ENCODE results near the gene PCDHGC5.

PCDHGC5 gene

DNA sequence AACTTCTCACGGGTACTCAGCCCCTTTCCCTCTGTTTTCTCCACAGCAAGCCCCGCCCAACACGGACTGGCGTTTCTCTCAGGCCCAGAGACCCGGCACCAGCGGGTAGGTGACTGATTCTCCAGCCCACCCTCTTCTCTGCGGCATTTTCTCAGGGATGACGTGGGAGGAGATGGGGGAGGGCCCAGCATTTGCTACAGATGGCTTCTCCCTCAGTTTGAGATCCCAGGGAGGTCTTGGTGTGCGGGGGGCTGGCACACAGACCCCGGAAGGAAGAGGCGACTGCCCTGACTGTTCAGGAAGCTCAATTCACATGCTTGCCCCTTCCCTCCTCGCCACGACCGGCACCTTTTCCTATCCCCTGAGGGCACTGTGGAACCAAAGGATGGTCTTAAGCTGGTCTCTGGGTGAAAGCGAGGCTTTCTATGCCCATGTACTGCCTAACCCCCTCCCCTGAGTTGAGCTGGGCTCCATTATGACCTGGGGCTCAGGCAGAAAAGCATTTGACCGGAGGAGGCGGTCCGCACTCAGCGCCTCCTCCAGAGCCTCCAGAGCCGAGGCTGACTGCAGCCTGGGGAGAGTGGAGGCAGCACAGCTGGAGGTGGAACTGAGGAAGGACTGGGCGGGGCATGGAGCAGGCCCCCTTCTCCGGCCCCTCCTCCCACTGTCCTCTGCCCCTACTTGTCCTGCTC lies 6.0 kb downstream of the PCDHGC5 start:
- Histone ChIP-seq H4K8ac (ENCODE audit: low read depth, low read length) (peak overlapping the region; percentile 32), H3K27me3 (ENCODE audit: insufficient read depth, low read length) (peaks cover 9% of the 10 kb centered on the region), H2BK5ac (ENCODE audit: low read depth, low read length, poor library complexity) (no peak overlapping the region), H3K79me1 (ENCODE audit: low read length) (peaks cover 4% of the 10 kb centered on the region), H2BK120ac (ENCODE audit: insufficient read depth, low read length, poor library complexity) (no peak overlapping the region), H3K36me3 (ENCODE audit: control insufficient read depth in 1 of 2, insufficient read depth in 2 of 2, low read length in 2 of 2) (peaks cover 40 to 45% of the 10 kb centered on the region in 2 experiments), H3K4me1 (ENCODE audit: control insufficient read depth in 1 of 2, insufficient read depth in 2 of 2, low read length in 2 of 2) (peaks cover 11 to 24% of the 10 kb centered on the region in 2 experiments), H3K23ac (ENCODE audit: low read length) (no peak overlapping the region), H2BK12ac (ENCODE audit: low read length) (peak overlapping the region; percentile 10), H3K4me3 (ENCODE audit: low read depth, low read length) (no peak overlapping the region), H2AK5ac (ENCODE audit: low read length) (peak overlapping the region; percentile 37), H3K4ac (ENCODE audit: low read depth, low read length) (no peak overlapping the region), H2AFZ (ENCODE audit: insufficient read depth, low read length, poor library complexity) (no peak overlapping the region), H3K9ac (ENCODE audit: low read length) (no peak overlapping the region), H3K79me2 (ENCODE audit: control insufficient read depth, insufficient read depth, low read length, poor library complexity) (no peaks in the 10 kb centered on the region), H3K27ac (ENCODE audit: low read depth, low read length) (no peak overlapping the region), H3K9me3 (ENCODE audit: insufficient read depth, low read depth, low read length) (peaks cover 4% of the 10 kb centered on the region), H3K4me2 (ENCODE audit: low read length) (no peak overlapping the region), H3K18ac (ENCODE audit: low read length) (peak overlapping the region; percentile 54), H4K12ac (ENCODE audit: low read depth, low read length) (no peak overlapping the region), H4K91ac (ENCODE audit: low read depth, low read length) (peak overlapping the region; percentile 25), H3K14ac (ENCODE audit: low read length) (peak overlapping the region; percentile 11)
- no CpG with 5 or more reads among the region's 22 CpGs for WGBS (ENCODE audit: extremely low coverage, insufficient coverage, insufficient read length)
- DNase-seq, result no peak

DNA sequence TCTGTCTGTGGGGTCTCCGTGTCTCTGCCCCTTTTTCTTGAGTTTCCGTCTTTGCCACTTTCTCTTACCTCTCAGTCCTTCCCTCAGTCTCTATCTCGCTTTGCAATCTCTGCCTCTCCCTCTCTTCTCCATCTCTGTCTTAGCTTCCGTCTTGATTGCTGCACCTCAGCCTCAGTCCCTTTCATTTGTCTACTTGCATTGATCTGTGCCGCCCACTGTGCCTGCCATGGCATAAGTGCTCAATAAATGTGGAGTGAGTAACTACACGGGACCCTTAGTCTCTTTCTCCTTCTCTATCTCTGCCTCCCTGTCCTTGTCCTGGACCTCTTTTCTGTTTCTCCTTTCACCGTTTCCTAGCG lies 6.6 kb downstream of the PCDHGC5 start:
- Histone ChIP-seq H3K14ac (ENCODE audit: low read length) (no peak overlapping the region), H3K4me3 (ENCODE audit: low read depth, low read length) (no peak overlapping the region), H3K9me3 (ENCODE audit: insufficient read depth, low read depth, low read length) (peaks cover 2% of the 10 kb centered on the region), H3K23ac (ENCODE audit: low read length) (no peak overlapping the region), H4K8ac (ENCODE audit: low read depth, low read length) (peak overlapping the region; percentile 32), H3K18ac (ENCODE audit: low read length) (peak overlapping the region; percentile 23), H3K4ac (ENCODE audit: low read depth, low read length) (no peak overlapping the region), H3K79me1 (ENCODE audit: low read length) (peaks cover 4% of the 10 kb centered on the region), H3K36me3 (ENCODE audit: control insufficient read depth in 1 of 2, insufficient read depth in 2 of 2, low read length in 2 of 2) (peaks cover 35 to 40% of the 10 kb centered on the region in 2 experiments), H2BK5ac (ENCODE audit: low read depth, low read length, poor library complexity) (no peak overlapping the region), H4K91ac (ENCODE audit: low read depth, low read length) (peak overlapping the region; percentile 25), H4K12ac (ENCODE audit: low read depth, low read length) (no peak overlapping the region), H2BK12ac (ENCODE audit: low read length) (peak overlapping the region; percentile 10), H3K4me2 (ENCODE audit: low read length) (no peak overlapping the region), H2BK120ac (ENCODE audit: insufficient read depth, low read length, poor library complexity) (no peak overlapping the region), H2AK5ac (ENCODE audit: low read length) (no peak overlapping the region), H3K27ac (ENCODE audit: low read depth, low read length) (no peak overlapping the region), H3K79me2 (ENCODE audit: control insufficient read depth, insufficient read depth, low read length, poor library complexity) (no peaks in the 10 kb centered on the region), H3K9ac (ENCODE audit: low read length) (no peak overlapping the region), H2AFZ (ENCODE audit: insufficient read depth, low read length, poor library complexity) (no peak overlapping the region), H3K27me3 (ENCODE audit: insufficient read depth, low read length) (peaks cover 9% of the 10 kb centered on the region), H3K4me1 (ENCODE audit: control insufficient read depth in 1 of 2, insufficient read depth in 2 of 2, low read length in 2 of 2) (peaks cover 11 to 24% of the 10 kb centered on the region in 2 experiments)
- no peak for DNase-seq
- no CpG with 5 or more reads among the region's 8 CpGs for WGBS (ENCODE audit: extremely low coverage, insufficient coverage, insufficient read length)

DNA sequence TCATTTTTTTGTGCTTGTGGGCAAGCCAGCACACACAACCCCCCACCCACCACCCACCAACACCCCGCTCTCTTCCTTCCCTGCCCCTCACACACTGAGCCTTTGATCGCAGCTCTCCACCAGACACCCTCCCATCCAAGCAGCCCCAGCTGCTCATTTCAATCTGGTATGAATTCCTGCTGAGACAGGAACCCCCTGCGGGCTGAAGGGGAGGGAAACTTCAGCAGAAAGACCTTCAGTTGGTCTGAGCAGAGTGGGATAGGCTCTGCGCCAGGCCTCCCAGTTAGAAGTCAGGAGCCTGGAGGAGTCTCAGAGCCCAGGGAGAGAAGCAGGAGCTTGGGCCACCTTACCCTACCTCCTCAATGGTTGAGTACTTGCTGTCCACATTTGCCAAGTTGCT lies 7.2 kb downstream of the PCDHGC5 start:
- Histone ChIP-seq H3K27ac (ENCODE audit: low read depth, low read length) (peak overlapping the region; percentile 9), H3K9ac (ENCODE audit: low read length) (no peak overlapping the region), H3K4ac (ENCODE audit: low read depth, low read length) (no peak overlapping the region), H2BK120ac (ENCODE audit: insufficient read depth, low read length, poor library complexity) (no peak overlapping the region), H3K4me1 (ENCODE audit: control insufficient read depth in 1 of 2, insufficient read depth in 2 of 2, low read length in 2 of 2) (peaks cover 11 to 24% of the 10 kb centered on the region in 2 experiments), H4K8ac (ENCODE audit: low read depth, low read length) (no peak overlapping the region), H3K36me3 (ENCODE audit: control insufficient read depth in 1 of 2, insufficient read depth in 2 of 2, low read length in 2 of 2) (peaks cover 29 to 34% of the 10 kb centered on the region in 2 experiments), H2BK12ac (ENCODE audit: low read length) (no peak overlapping the region), H2BK5ac (ENCODE audit: low read depth, low read length, poor library complexity) (no peak overlapping the region), H4K12ac (ENCODE audit: low read depth, low read length) (no peak overlapping the region), H4K91ac (ENCODE audit: low read depth, low read length) (no peak overlapping the region), H3K9me3 (ENCODE audit: insufficient read depth, low read depth, low read length) (peaks cover 2% of the 10 kb centered on the region), H2AK5ac (ENCODE audit: low read length) (no peak overlapping the region), H3K4me3 (ENCODE audit: low read depth, low read length) (no peak overlapping the region), H3K4me2 (ENCODE audit: low read length) (no peak overlapping the region), H3K27me3 (ENCODE audit: insufficient read depth, low read length) (peaks cover 9% of the 10 kb centered on the region), H3K18ac (ENCODE audit: low read length) (peak overlapping the region; percentile 37), H3K23ac (ENCODE audit: low read length) (no peak overlapping the region), H3K79me2 (ENCODE audit: control insufficient read depth, insufficient read depth, low read length, poor library complexity) (no peaks in the 10 kb centered on the region), H3K14ac (ENCODE audit: low read length) (no peak overlapping the region), H2AFZ (ENCODE audit: insufficient read depth, low read length, poor library complexity) (no peak overlapping the region), H3K79me1 (ENCODE audit: low read length) (peaks cover 4% of the 10 kb centered on the region)
- no peak for DNase-seq
- WGBS (ENCODE audit: extremely low coverage, insufficient coverage, insufficient read length), result no CpG with 5 or more reads among the region's 4 CpGs

DNA sequence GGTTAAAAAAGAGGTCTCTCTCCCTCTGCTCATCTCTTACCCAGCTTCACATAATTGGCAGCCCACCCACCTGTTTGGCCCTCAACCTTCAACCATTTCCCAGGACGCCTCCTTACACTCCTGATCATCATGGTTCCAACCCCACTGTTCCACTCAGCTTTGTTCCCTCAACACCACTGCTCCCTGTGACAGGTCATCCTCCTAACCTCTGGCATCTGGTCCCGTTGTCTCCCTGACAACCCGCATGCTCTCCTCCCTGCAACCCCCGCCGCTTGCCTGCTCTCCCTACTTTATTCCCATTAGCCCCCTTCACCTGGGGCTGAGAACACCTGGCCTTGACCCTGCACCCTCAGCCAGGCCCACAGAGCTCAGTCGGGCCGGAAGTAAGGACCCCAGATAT lies 12.9 kb downstream of the PCDHGC5 start:
- Histone ChIP-seq H3K36me3 (ENCODE audit: control insufficient read depth in 1 of 2, insufficient read depth in 2 of 2, low read length in 2 of 2) (peaks cover 23 to 28% of the 10 kb centered on the region in 2 experiments), H4K12ac (ENCODE audit: low read depth, low read length) (no peak overlapping the region), H2AK5ac (ENCODE audit: low read length) (no peak overlapping the region), H3K4ac (ENCODE audit: low read depth, low read length) (no peak overlapping the region), H4K8ac (ENCODE audit: low read depth, low read length) (no peak overlapping the region), H3K14ac (ENCODE audit: low read length) (no peak overlapping the region), H3K23ac (ENCODE audit: low read length) (no peak overlapping the region), H3K4me3 (ENCODE audit: low read depth, low read length) (no peak overlapping the region), H3K27ac (ENCODE audit: low read depth, low read length) (no peak overlapping the region), H3K9me3 (ENCODE audit: insufficient read depth, low read depth, low read length) (no peaks in the 10 kb centered on the region), H3K79me1 (ENCODE audit: low read length) (peaks cover 1% of the 10 kb centered on the region), H2BK120ac (ENCODE audit: insufficient read depth, low read length, poor library complexity) (no peak overlapping the region), H3K4me1 (ENCODE audit: control insufficient read depth in 1 of 2, insufficient read depth in 2 of 2, low read length in 2 of 2) (peaks cover 2% of the 10 kb centered on the region in 2 experiments), H3K18ac (ENCODE audit: low read length) (no peak overlapping the region), H3K79me2 (ENCODE audit: control insufficient read depth, insufficient read depth, low read length, poor library complexity) (no peaks in the 10 kb centered on the region), H3K9ac (ENCODE audit: low read length) (no peak overlapping the region), H2BK12ac (ENCODE audit: low read length) (no peak overlapping the region), H4K91ac (ENCODE audit: low read depth, low read length) (no peak overlapping the region), H2AFZ (ENCODE audit: insufficient read depth, low read length, poor library complexity) (no peak overlapping the region), H3K4me2 (ENCODE audit: low read length) (no peak overlapping the region), H3K27me3 (ENCODE audit: insufficient read depth, low read length) (no peaks in the 10 kb centered on the region), H2BK5ac (ENCODE audit: low read depth, low read length, poor library complexity) (no peak overlapping the region)
- WGBS (ENCODE audit: extremely low coverage, insufficient coverage, insufficient read length), result no CpG with 5 or more reads among the region's 7 CpGs
- DNase-seq, result no peak
